HCT116 (cell line): ENCODE data around the gene SPATA12. TPM values are rescaled to one million over a fixed set of nuclear protein-coding genes. Genes with fewer than 3 reads are reported as not detected.

Experiments
- ATAC-seq: fragments of 200-7000 bp; cut with Tn5 transposase; 2 replicates; pipeline ENCODE4 v1.9.1; 2020; ENCODE audit warnings: mild to moderate bottlenecking, moderate library complexity
- BruUV-seq: library from RNA; stranded (reverse); fragments of 400-500 nt; replicated peaks from 2 replicates; lab custom pipeline; 2021; lab: Mats Ljungman, UMichigan
- CTCF ChIA-PET: fragments of 300-600 bp; sonication (Branson Sonifier 250); formaldehyde crosslinking; loops from one replicate; lab custom pipeline; 2021; ENCODE audit warnings: antibody characterized with exemption; lab: Charles Lee
- POLR2A ChIA-PET: fragments of 300-600, 350-600 bp; sonication (Branson Sonifier 250); formaldehyde crosslinking; loops from one replicate; lab custom pipeline; 2021; ENCODE audit warnings: antibody characterized with exemption; lab: Charles Lee
- RAD21 ChIA-PET, 2 experiments: fragments of 300-600 bp; sonication (Branson Sonifier 250); formaldehyde crosslinking; loops; one replicate each; lab custom pipeline; 2023; ENCODE audit warnings: low total read pairs in 2 of 2; ENCODE audit not compliant: uncharacterized antibody in 2 of 2, unreplicated experiment in 2 of 2, low non-redundant PET in 1 of 2; lab: Charles Lee
- DNase-seq: peaks from one replicate; pipeline ENCODE4 v3.0.0-alpha.2; 2010; ENCODE audit warnings: low read depth, low spot score
- H2AFZ ChIP-seq: fragments of 200-600 bp; shearing (Covaris generic), sonication (generic); 2 replicates; pipeline ENCODE4 v1.6.1; 2017; ENCODE audit warnings: low read depth, mixed run types, mixed read lengths, antibody characterized with exemption, low read length; ENCODE audit not compliant: poor library complexity, severe bottlenecking
- H3K27ac ChIP-seq: 2 replicates; pipeline ENCODE4 v1.5.1; 2012; ENCODE audit warnings: low read depth, low read length
- H3K27me3 ChIP-seq: fragments of 200-600 bp; sonication (generic); 2 replicates; pipeline ENCODE4 v1.6.1; 2016; ENCODE audit warnings: mixed run types, low read length, mixed read lengths; ENCODE audit not compliant: insufficient read depth
- H3K36me3 ChIP-seq, 2 experiments: fragments of 200-500 bp in 1 of 2; fragments of 200-600 bp in 1 of 2; sonication (Bioruptor generic) in 1 of 2; sonication (generic) in 1 of 2; 2 replicates each; pipeline versions ENCODE4 v1.5.1 to v1.6.1; 2014 to 2016; ENCODE audit warnings: low read length in 2 of 2, inconsistent platforms in 1 of 2, mixed read lengths in 1 of 2, mixed run types in 1 of 2; ENCODE audit not compliant: insufficient read depth in 2 of 2, control insufficient read depth in 1 of 2
- H3K4me1 ChIP-seq, 2 experiments: fragments of 200-600 bp in 1 of 2; sonication (generic) in 1 of 2; 2 replicates each; pipeline versions ENCODE4 v1.5.1 to v1.6.1; 2012 to 2017; ENCODE audit warnings: low read length in 2 of 2, inconsistent platforms in 1 of 2, mild to moderate bottlenecking in 1 of 2, mixed read lengths in 1 of 2, mixed run types in 1 of 2, moderate library complexity in 1 of 2; ENCODE audit not compliant: insufficient read depth in 2 of 2, control insufficient read depth in 1 of 2
- H3K4me2 ChIP-seq: fragments of 200-600 bp; sonication (generic); 2 replicates; pipeline ENCODE4 v1.6.1; 2017; ENCODE audit warnings: mixed run types, low read length, mixed read lengths
- H3K4me3 ChIP-seq, 2 experiments: fragments of 200-600 bp in 1 of 2; sonication (generic) in 1 of 2; replicated peaks in 1 of 2; 2 replicates each; pipeline ENCODE4 v1.5.1; 2011 to 2016; ENCODE audit warnings: low read length in 2 of 2, control low read depth in 1 of 2, low read depth in 1 of 2, mild to moderate bottlenecking in 1 of 2, mixed read lengths in 1 of 2, mixed run types in 1 of 2
- H3K79me2 ChIP-seq: fragments of 200-600 bp; sonication (generic); 2 replicates; pipeline ENCODE4 v1.6.1; 2017; ENCODE audit warnings: mild to moderate bottlenecking, mixed run types, low read length, moderate library complexity, mixed read lengths; ENCODE audit not compliant: insufficient read depth
- H3K9ac ChIP-seq: fragments of 200-600 bp; sonication (generic); 2 replicates; pipeline ENCODE4 v1.6.1; 2016; ENCODE audit warnings: low read length, mixed read lengths
- H3K9me2 ChIP-seq: fragments of 200-600 bp; sonication (generic), shearing (Covaris generic); 2 replicates; pipeline ENCODE4 v1.6.1; 2017; ENCODE audit warnings: mixed run types, mild to moderate bottlenecking, moderate library complexity; ENCODE audit not compliant: insufficient read depth
- H3K9me3 ChIP-seq, 2 experiments: fragments of 200-500 bp in 1 of 2; fragments of 200-600 bp in 1 of 2; sonication (Bioruptor generic) in 1 of 2; sonication (generic) in 1 of 2; 2 replicates each; pipeline ENCODE4 v1.6.1; 2014 to 2017; ENCODE audit warnings: low read length in 2 of 2, mixed read lengths in 2 of 2, inconsistent platforms in 1 of 2, low read depth in 1 of 2, mild to moderate bottlenecking in 1 of 2, mixed run types in 1 of 2, moderate library complexity in 1 of 2; ENCODE audit not compliant: control insufficient read depth in 1 of 2, insufficient read depth in 1 of 2
- H4K20me1 ChIP-seq: fragments of 200-600 bp; sonication (generic), shearing (Covaris generic); 2 replicates; pipeline ENCODE4 v1.6.1; 2017; ENCODE audit warnings: mixed run types, mild to moderate bottlenecking, moderate library complexity; ENCODE audit not compliant: insufficient read depth
- EZH2 ChIP-seq: fragments of 200-600 bp; sonication (generic); IDR thresholded peaks from 2 replicates; pipeline ENCODE4 v1.6.1; 2017; ENCODE audit warnings: antibody characterized with exemption, mixed run types
- EZH2phosphoT487 ChIP-seq: fragments of 200-600 bp; IDR thresholded peaks from 2 replicates; pipeline ENCODE4 v1.6.1; 2018; ENCODE audit warnings: antibody characterized with exemption, borderline replicate concordance
- FOSL1 ChIP-seq: IDR thresholded peaks from 2 replicates; pipeline ENCODE4 v1.6.1; 2012; ENCODE audit warnings: low read depth
- POLR2A ChIP-seq: IDR thresholded peaks from 2 replicates; pipeline ENCODE4 v1.7.0; 2011; ENCODE audit warnings: borderline replicate concordance; ENCODE audit not compliant: insufficient read depth, insufficient read length; ENCODE audit errors: extremely low read depth
- RAD21 ChIP-seq: IDR thresholded peaks from 2 replicates; pipeline ENCODE4 v1.6.1; 2012; ENCODE audit warnings: low read depth, mild to moderate bottlenecking
- SRF ChIP-seq: IDR thresholded peaks from 2 replicates; pipeline ENCODE4 v1.6.1; 2012; ENCODE audit warnings: low read depth
- TCF7L2 ChIP-seq: IDR thresholded peaks from 2 replicates; pipeline ENCODE4 v1.7.0; 2011; ENCODE audit warnings: borderline replicate concordance, inconsistent platforms; ENCODE audit not compliant: insufficient read depth, insufficient read length; ENCODE audit errors: extremely low read depth
- YY1 ChIP-seq: IDR thresholded peaks from 2 replicates; pipeline ENCODE4 v1.6.1; 2011; ENCODE audit warnings: low read length, low read depth, moderate library complexity, mild to moderate bottlenecking; ENCODE audit not compliant: insufficient replicate concordance; ENCODE audit errors: extremely low read depth
- ZBTB33 ChIP-seq: IDR thresholded peaks from 2 replicates; pipeline ENCODE4 v1.6.1; 2011; ENCODE audit warnings: mild to moderate bottlenecking, low read length, moderate library complexity; ENCODE audit not compliant: insufficient replicate concordance; ENCODE audit errors: extremely low read depth
- ZFX ChIP-seq: fragments of 450-650 bp; IDR thresholded peaks from 2 replicates; pipeline ENCODE4 v1.6.1; 2017
- ZNF274 ChIP-seq: fragments of 200-500 bp; sonication (Bioruptor generic); IDR thresholded peaks from 2 replicates; pipeline ENCODE4 v1.6.1; 2014; ENCODE audit warnings: mild to moderate bottlenecking, low read depth, low read length, inconsistent platforms
- intact Hi-C: fragments of 100-400 bp; cut with micrococcal nuclease; formaldehyde crosslinking; loops from 2 replicates; pipeline ENCODE4 v1.10.0; 2022
- total RNA-seq: library from RNA; stranded (reverse); gene quantifications from one replicate; pipeline ENCODE4 v1.2.1, GENCODE V29; 2021; ENCODE audit not compliant: unreplicated experiment

Gene SPATA12
- total RNA-seq, 1 experiment from 2014 or later = 0.22 TPM

GRCh38 chr3:57060089-57060821 is at the start of gene SPATA12 (continued):
- peak; percentile 9 for TF ChIP-seq ZBTB33
- no peak for TF ChIP-seq POLR2A
- TF ChIP-seq YY1 = peak; percentile 2
- TF ChIP-seq TCF7L2 = peak; percentile 98
- no peak for TF ChIP-seq RAD21
- TF ChIP-seq FOSL1 = no peak
- no peak for TF ChIP-seq ZFX

- no peak overlapping the region for H2AFZ ChIP-seq
- intact Hi-C loops = no loop called here
- CTCF ChIA-PET = no interaction called here
- RAD21 ChIA-PET = no interaction called here
- no peak overlapping the region for H3K4me2 ChIP-seq
- H3K9me3 ChIP-seq = no peaks in the 10 kb centered on the region
- BruUV-seq = no TSS peak
- H3K36me3 ChIP-seq = no peaks in the 10 kb centered on the region
- ATAC-seq (no peak), DNase-seq (no peak)
- no peaks in the 10 kb centered on the region for H4K20me1 ChIP-seq
- POLR2A ChIA-PET = no interaction called here
- peaks cover 37 to 41% of the 10 kb centered on the region in 2 experiments for H3K4me1 ChIP-seq
- no peaks in the 10 kb centered on the region for H3K79me2 ChIP-seq
- no peak overlapping the region for H3K27ac ChIP-seq
- no peaks in the 10 kb centered on the region for H3K9me2 ChIP-seq
- no peak overlapping the region for H3K4me3 ChIP-seq
- TF ChIP-seq EZH2 (no peak), ZFX (no peak), EZH2phosphoT487 (no peak), ZNF274 (no peak), POLR2A (no peak), TCF7L2 (no peak), SRF (no peak), ZBTB33 (no peak)
- no peak overlapping the region for H3K9ac ChIP-seq
- H3K27me3 ChIP-seq = no peaks in the 10 kb centered on the region
Measured at GRCh38 chr3:57011022-57011421, 49.4 kb upstream of the SPATA12 start.
